B cell (primary cell): ENCODE data around the gene PEX1. TPM values are rescaled to one million over a fixed set of nuclear protein-coding genes. Genes with fewer than 3 reads are reported as not detected.

Experiments
- ATAC-seq: fragments of 200-7000 bp; cut with Tn5 transposase; one replicate; pipeline ENCODE4 v1.10.0; 2021; ENCODE audit warnings: low read depth, mild to moderate bottlenecking, moderate number of reproducible peaks, moderate library complexity
- CTCF ChIA-PET: fragments of 350-600 bp; sonication (Branson Sonifier 250); formaldehyde crosslinking; loops from one replicate; lab custom pipeline; 2021; ENCODE audit warnings: antibody characterized with exemption, inconsistent platforms; lab: Charles Lee
- POLR2A ChIA-PET: fragments of 350-600 bp; sonication (Branson Sonifier 250); formaldehyde crosslinking; loops from one replicate; lab custom pipeline; 2021; ENCODE audit warnings: antibody characterized with exemption; lab: Charles Lee
- DNase-seq: peaks from one replicate; pipeline ENCODE4 v3.0.0; 2013
- H2AFZ ChIP-seq: 2 replicates; pipeline ENCODE4 v1.6.1; 2012; ENCODE audit warnings: mild to moderate bottlenecking, low read depth, low read length; ENCODE audit not compliant: insufficient read depth, poor library complexity, severe bottlenecking
- H3K27ac ChIP-seq, 2 donors: 1 replicate in 1 of 2; 2 replicates in 1 of 2; pipeline ENCODE4 v1.5.1; 2012 to 2013; ENCODE audit warnings: low read length in 2 of 2, mild to moderate bottlenecking in 2 of 2, moderate library complexity in 1 of 2
- H3K27me3 ChIP-seq, 4 experiments: fragments of 200-600 bp in 1 of 4; sonication (generic) in 1 of 4; replicated peaks in 1 of 4; 1 replicate in 2 of 4; 2 replicates in 2 of 4; pipeline versions ENCODE4 v1.6.1 to v1.7.0; 2013 to 2016; ENCODE audit warnings: low read length in 3 of 4, mild to moderate bottlenecking in 2 of 4, mixed read lengths in 1 of 4, moderate library complexity in 1 of 4; ENCODE audit not compliant: insufficient read depth in 4 of 4, control insufficient read depth in 3 of 4; ENCODE audit errors: control extremely low read depth in 1 of 4
- H3K36me3 ChIP-seq, 2 experiments: replicated peaks in 1 of 2; 1 replicate in 1 of 2; 2 replicates in 1 of 2; pipeline versions ENCODE4 v1.6.1 to v1.7.1; 2013; ENCODE audit warnings: low read length in 1 of 2; ENCODE audit not compliant: insufficient read depth in 2 of 2, control insufficient read depth in 1 of 2; ENCODE audit errors: control extremely low read depth in 1 of 2, extremely low read depth in 1 of 2
- H3K4me1 ChIP-seq, 2 donors: fragments of 200-600 bp in 1 of 2; sonication (generic) in 1 of 2; 1 replicate in 1 of 2; 2 replicates in 1 of 2; pipeline versions ENCODE4 v1.5.1 to v1.6.1; 2013 to 2017; ENCODE audit warnings: low read length in 2 of 2; ENCODE audit not compliant: control insufficient read depth in 2 of 2, insufficient read depth in 2 of 2
- H3K4me2 ChIP-seq: replicated peaks from 2 replicates; pipeline ENCODE3; 2012; ENCODE audit warnings: mild to moderate bottlenecking, low read depth, low read length; ENCODE audit not compliant: poor library complexity, severe bottlenecking
- H3K4me3 ChIP-seq, 5 experiments: fragments of 200-600 bp in 1 of 5; sonication (generic) in 1 of 5; 1 replicate in 3 of 5; 2 replicates in 2 of 5; pipeline versions ENCODE4 v1.5.1 to v1.7.0; 2011 to 2016; ENCODE audit warnings: low read length in 4 of 5, mild to moderate bottlenecking in 4 of 5, low read depth in 2 of 5, control low read depth in 1 of 5, moderate library complexity in 1 of 5; ENCODE audit not compliant: insufficient read depth in 1 of 5; ENCODE audit errors: control extremely low read depth in 1 of 5, extremely low read depth in 1 of 5
- H3K79me2 ChIP-seq: fragments of 200-600 bp; sonication (generic); one replicate; pipeline ENCODE4 v1.6.0; 2016; ENCODE audit warnings: low read length; ENCODE audit not compliant: control insufficient read depth, insufficient read depth
- H3K9ac ChIP-seq: fragments of 200-600 bp; sonication (generic); 2 replicates; pipeline ENCODE4 v1.6.1; 2017; ENCODE audit warnings: mild to moderate bottlenecking, low read length, moderate library complexity
- H3K9me3 ChIP-seq, 3 donors: one replicate each; pipeline versions ENCODE4 v1.6.1 to v1.7.1; 2013; ENCODE audit warnings: low read length in 2 of 3; ENCODE audit not compliant: control insufficient read depth in 2 of 3, insufficient read depth in 1 of 3; ENCODE audit errors: control extremely low read depth in 1 of 3
- H4K20me1 ChIP-seq: 2 replicates; pipeline ENCODE4 v1.6.0; 2012; ENCODE audit warnings: mild to moderate bottlenecking, low read length; ENCODE audit not compliant: insufficient read depth, control insufficient read depth, poor library complexity, severe bottlenecking
- H3K27ac Mint-ChIP-seq: one replicate; pipeline ENCODE4 v1.8.0; 2021; ENCODE audit warnings: mixed read lengths
- H3K27me3 Mint-ChIP-seq: one replicate; pipeline ENCODE4 v1.8.0; 2021; ENCODE audit warnings: mixed read lengths
- H3K4me1 Mint-ChIP-seq: one replicate; pipeline ENCODE4 v1.8.0; 2021; ENCODE audit warnings: mixed read lengths
- H3K4me3 Mint-ChIP-seq: one replicate; pipeline ENCODE4 v1.8.0; 2021; ENCODE audit warnings: mixed read lengths
- H3K9me3 Mint-ChIP-seq: one replicate; pipeline ENCODE4 v1.8.0; 2022; ENCODE audit warnings: mixed read lengths; ENCODE audit not compliant: insufficient read depth
- CTCF ChIP-seq: fragments of 200-600 bp; IDR thresholded peaks from one replicate; pipeline ENCODE4 v1.8.0; 2022; ENCODE audit warnings: antibody characterized with exemption, mild to moderate bottlenecking
- EZH2 ChIP-seq: IDR thresholded peaks from 2 replicates; pipeline ENCODE4 v1.6.1; 2012; ENCODE audit warnings: borderline replicate concordance, low read depth, mild to moderate bottlenecking, moderate library complexity, low read length; ENCODE audit not compliant: insufficient read depth, poor library complexity, severe bottlenecking
- WGBS: methylation state at CpG from one replicate; pipeline ENCODE4 v1.1.5; 2013; ENCODE audit warnings: missing lambda C conversion rate; ENCODE audit not compliant: insufficient coverage; 5-methylcytosine and 5-hydroxymethylcytosine counted together
- intact Hi-C: fragments of 100-400 bp; cut with micrococcal nuclease; formaldehyde crosslinking; loops from one replicate; pipeline ENCODE4 v1.10.0; 2022
- polyA minus RNA-seq: library from RNA; depleted of rRNA, polyadenylated mRNA; stranded (reverse); fragments of >200 nt; gene quantifications from 2 replicates; pipeline ENCODE4 v1.2.3, GENCODE V29; 2012
- polyA plus RNA-seq: library from polyadenylated mRNA; depleted of rRNA; stranded (reverse); fragments of >200 nt; gene quantifications from 2 replicates; pipeline ENCODE4 v1.2.3, GENCODE V29; 2012
- total RNA-seq, 2 donors: library from RNA; stranded (reverse); fragments of 120-200 nt in 1 of 2; gene quantifications; 1 replicate in 1 of 2; 2 replicates in 1 of 2; pipeline versions ENCODE4 v1.2.3 to v1.2.4, GENCODE V29; 2013 to 2022

The PEX1 gene
- total RNA-seq, result 33.7 and 34.8 TPM in 2 replicates
- 31.2 TPM for total RNA-seq (2013)
- 26.0 and 31.3 TPM in 2 replicates for polyA plus RNA-seq
- polyA minus RNA-seq, result 7.4 and 8.4 TPM in 2 replicates

DNA sequence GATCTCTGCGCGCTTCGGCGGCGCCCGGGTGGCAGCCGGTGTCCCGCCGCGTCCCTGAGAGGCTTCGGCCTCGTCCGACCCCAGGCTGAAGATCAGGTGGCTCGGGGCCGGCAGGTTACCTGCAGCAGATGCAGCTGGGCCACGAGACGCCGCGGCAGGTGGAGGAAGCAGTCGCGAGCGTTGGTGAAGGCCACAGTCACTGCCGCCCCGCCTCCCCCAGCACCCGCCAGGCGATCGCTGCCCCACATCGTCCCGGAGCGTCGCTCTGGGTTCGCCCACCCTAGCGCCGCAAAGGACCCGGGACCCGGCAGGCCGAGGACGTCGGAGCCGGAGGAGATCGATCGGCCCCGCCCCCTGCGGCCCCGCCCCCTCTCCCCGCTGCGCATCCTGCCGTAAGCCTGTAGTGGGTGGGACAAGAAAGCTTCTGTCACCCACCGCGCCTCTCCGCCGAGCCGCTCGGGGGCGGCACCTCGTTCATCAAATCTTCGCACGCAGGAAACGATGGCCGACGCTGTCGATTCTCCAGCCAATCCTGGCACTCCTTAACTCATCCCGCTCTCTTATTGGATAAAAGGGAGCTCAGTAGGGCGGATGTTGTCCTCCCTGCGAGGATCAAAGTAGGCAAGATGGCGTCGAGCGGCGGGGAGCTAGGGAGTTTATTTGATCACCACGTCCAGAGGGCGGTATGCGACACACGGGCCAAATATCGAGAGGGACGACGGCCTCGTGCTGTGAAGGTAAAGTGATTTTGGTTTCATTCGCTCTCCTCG is at the start of gene PEX1, which contains the start of gene RBM48:
TSS of gene PEX1 (minus strand) at position 333 of the 770 bp plus-strand sequence. CDS start at position 248, 85 bp downstream.
TSS of gene RBM48 (plus strand) at position 608 of the 770 bp plus-strand sequence. CDS start at position 627, 19 bp downstream.
- ChIA-PET POLR2A (interaction anchor here (0.6 to 2.2 kb wide), 9 partner anchors 46 to 1804 kb away, joined by 3 to 17 read pairs (median 5); partner anchors contain the start of genes ANKIB1, CYP51A1, FAM133B and GATAD1), CTCF (interaction anchor here (0.6 to 2.0 kb wide), 12 partner anchors 10 to 704 kb away, joined by 3 to 20 read pairs (median 4); partner anchors contain the start of genes ANKIB1, FAM133B, GATAD1 and KRIT1)
- Mint-ChIP-seq H3K27ac (peak within 1 kb of the TSS; percentile 95), H3K4me3 (peak within 1 kb of the TSS; percentile 88), H3K4me1 (peaks cover 26% of the 10 kb centered on the region), H3K9me3 (no peaks in the 10 kb centered on the region), H3K27me3 (no peaks in the 10 kb centered on the region)
- Histone ChIP-seq H3K4me2 (peak within 1 kb of the TSS; percentile 83), H2AFZ (peak within 1 kb of the TSS; percentile 87), H3K4me1 (peaks cover 14 to 19% of the 10 kb centered on the region in 2 donors), H3K79me2 (peaks cover 47% of the 10 kb centered on the region), H3K9ac (peak within 1 kb of the TSS; percentile 81), H3K9me3 (no peaks in the 10 kb centered on the region), H3K36me3 (peaks cover 5 to 31% of the 10 kb centered on the region in 2 experiments), H4K20me1 (peaks cover 4% of the 10 kb centered on the region), H3K4me3 (peak within 1 kb of the TSS; percentile 81 to 99 (median 95)), H3K27ac (peak within 1 kb of the TSS; percentile 89 to 96), H3K27me3 (no peaks in the 10 kb centered on the region)
- under 1% methylated on average over 77 of the region's 79 CpGs for WGBS
- DNase-seq, result peak; percentile 98
- ATAC-seq, result peak; percentile 91
- TF ChIP-seq EZH2 (no peak), CTCF (peak; percentile 31)
- intact Hi-C loops, result loop anchor here (1.0 to 2.0 kb wide), 8 partner anchors 62 to 704 kb away; partner anchors contain the start of genes ANKIB1, CYP51A1, FAM133B and KRIT1
